GM18951 (cell line): ENCODE data around the gene PATZ1.

Experiments used
- POLR2A ChIP-seq: IDR thresholded peaks from 4 replicates; pipeline ENCODE4 v1.6.1; 2011; ENCODE audit warnings: mild to moderate bottlenecking; ENCODE audit not compliant: insufficient read length, insufficient read depth; ENCODE audit errors: extremely low read depth
- in situ Hi-C: fragments of 300-500 bp; cut with MboI; formaldehyde crosslinking; loops from one replicate; pipeline ENCODE4 v1.12.0; 2022; ENCODE audit warnings: low sequenced_read_pairs, mixed read lengths, inconsistent platforms; ENCODE audit not compliant: unreplicated experiment

Gene PATZ1

GRCh38 chr22:31339148-31339832 lies 6.9 kb downstream of the PATZ1 start:
- in situ Hi-C loops: no loop called here
- TF ChIP-seq POLR2A: no peak

DNA sequence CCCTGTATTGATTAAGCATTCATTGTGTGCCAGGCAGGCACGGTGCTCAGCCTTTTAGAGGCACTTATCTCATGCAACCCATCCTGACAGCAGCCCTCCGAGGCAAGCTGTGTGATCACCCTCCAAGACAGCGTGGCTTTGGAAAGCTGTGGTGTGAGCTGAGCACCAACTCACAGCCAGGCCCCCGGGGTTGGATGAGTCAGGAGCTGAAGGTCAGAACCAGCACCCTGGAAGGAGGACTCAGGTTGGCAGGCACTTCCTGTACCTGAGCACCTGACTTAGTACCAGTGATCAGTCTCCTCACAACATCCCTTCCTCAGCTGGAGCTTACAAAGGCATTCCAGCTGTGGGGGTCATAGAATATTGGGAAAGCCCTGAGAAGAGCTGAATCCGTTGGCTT lies 9.0 kb downstream of the PATZ1 start:
- no peak for TF ChIP-seq POLR2A
- in situ Hi-C loops: no loop called here

DNA sequence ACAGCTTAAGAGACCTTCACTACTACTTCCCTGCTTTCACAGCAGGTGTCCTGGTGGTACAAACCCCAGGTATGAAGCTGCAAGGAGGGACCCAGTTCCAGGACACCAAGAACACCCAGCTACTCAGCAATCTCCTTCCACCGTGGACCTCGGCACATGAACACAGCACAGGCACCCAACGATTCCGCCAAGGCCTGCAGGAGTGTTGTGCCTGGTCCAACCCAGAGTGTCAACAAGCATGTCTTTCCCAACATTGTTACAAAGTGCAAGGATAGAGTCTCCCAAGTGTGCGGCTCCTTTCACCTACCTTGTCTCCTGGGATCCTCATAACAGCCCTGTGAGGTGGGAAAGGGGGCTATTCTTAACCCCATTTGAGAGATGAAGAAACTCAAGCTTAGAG lies 11.8 kb downstream of the PATZ1 start:
- no peak for TF ChIP-seq POLR2A
- in situ Hi-C loops: no loop called here

GRCh38 chr22:31333641-31334040 lies 12.5 kb downstream of the PATZ1 start:
- in situ Hi-C loops: no loop called here
- TF ChIP-seq POLR2A: no peak

- no peak for TF ChIP-seq POLR2A
- in situ Hi-C loops: no loop called here
Observed at GRCh38 chr22:31332886-31333285, 13.3 kb downstream of the PATZ1 start.

- no peak for TF ChIP-seq POLR2A
- in situ Hi-C loops: no loop called here
Observed at GRCh38 chr22:31332010-31332409, 14.1 kb downstream of the PATZ1 start.

- in situ Hi-C loops: no loop called here
Observed at GRCh38 chr22:31329453-31330215, 16.5 kb downstream of the PATZ1 start.

DNA sequence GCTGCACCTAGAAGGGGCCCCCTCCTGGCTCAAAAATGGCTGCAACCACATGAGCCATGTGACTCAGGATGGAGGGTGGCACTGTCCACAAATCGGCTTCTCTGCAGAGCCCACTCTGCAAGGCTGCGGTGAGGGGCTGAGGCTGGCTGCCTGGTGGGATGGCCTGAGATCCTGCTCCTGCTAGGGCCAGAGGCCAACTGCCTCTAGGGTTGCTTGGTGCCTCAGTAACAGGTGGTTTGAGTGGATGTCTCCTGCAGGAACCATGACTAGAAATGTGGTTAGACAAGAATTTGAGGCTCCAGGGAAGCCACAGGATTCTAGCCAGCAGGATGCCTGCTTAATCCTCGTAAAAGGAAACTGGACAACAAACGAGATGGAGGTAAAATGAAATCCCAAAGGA lies 17.1 kb downstream of the PATZ1 start:
- no peak for TF ChIP-seq POLR2A
- in situ Hi-C loops: no loop called here

More at GRCh38 chr22:31329453-31330215, 16.5 kb downstream of the PATZ1 start:
- TF ChIP-seq POLR2A: no peak

DNA sequence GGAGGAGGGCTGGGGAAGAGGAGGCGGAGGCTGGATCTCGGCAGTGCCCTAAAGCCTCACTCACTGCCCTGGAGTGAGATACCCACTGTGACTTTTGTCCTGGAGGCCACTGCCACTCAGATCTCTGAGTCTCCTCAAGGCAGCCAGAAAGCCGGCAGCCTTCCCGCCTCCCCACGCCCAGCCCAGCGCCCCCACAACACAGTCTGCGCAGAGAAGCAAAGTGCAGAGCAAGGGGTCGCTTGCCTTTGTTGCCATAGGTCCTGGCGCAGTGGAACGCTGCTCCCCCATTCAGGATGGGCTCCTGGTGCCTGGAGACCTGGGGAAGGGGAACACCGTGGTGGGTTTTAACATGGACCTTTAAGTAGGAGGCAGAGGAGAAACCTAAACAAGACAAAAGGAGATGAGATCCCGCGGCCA lies 17.6 kb downstream of the PATZ1 start:
- in situ Hi-C loops: no loop called here
- TF ChIP-seq POLR2A: no peak

DNA sequence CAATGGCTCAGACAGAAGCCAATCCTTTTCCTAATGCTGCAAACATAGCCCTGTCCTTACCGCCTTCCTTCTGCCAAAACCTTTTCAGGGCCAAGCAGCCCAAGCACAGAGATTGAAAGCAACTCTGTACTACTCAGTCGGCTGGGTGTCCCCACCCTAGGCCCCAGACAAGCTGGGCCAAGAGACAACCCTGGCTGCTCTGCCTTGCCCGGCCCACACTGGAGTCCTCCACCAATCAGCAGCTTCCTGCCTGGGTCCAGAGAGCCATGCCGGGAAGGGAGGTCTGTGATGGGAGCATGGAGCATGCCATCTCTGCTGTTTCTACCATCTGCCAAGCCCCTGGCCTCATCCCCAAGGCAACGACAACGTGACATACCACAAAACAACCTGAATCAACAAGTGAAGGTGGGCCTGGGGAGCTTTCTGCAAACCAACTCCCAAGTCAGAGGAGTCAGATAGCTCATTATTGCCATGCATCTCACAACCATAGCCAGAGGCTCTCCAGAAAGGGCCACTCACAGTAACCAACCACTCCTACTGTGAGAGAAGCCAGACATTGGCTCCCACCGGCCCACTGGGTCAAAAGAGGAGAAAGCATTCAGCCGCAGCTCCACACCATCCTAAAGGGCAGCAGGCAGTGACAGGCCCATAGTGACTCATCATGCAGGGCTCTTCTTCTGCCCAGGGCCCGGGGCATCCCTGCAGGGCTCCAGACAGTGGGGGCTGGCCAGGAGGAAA lies 18.2 kb downstream of the PATZ1 start:
- no peak for TF ChIP-seq POLR2A
- in situ Hi-C loops: no loop called here

- TF ChIP-seq POLR2A: no peak
- in situ Hi-C loops: no loop called here
Observed at GRCh38 chr22:31326877-31327276, 19.3 kb downstream of the PATZ1 start.

- in situ Hi-C loops: no loop called here
- TF ChIP-seq POLR2A: no peak
Observed at GRCh38 chr22:31323578-31324550, 22.3 kb downstream of the PATZ1 start.
